Measurements from ENCODE around the gene RNF141. TPM values are rescaled to one million over a fixed set of nuclear protein-coding genes. Genes with fewer than 3 reads are reported as not detected.

RNF141 gene
- total and polyA plus RNA-seq, 10 of the 15 experiments (the other 5 are each of a cell fraction or from before 2014, with no cell fraction given) = 7.6 to 36.8 (median 13.6) TPM

GRCh38 chr11:10534316-10534715 lies 6.7 kb downstream of the RNF141 start:
- H3K4me3 ChIP-seq = no peak overlapping the region
- H4K20me1 ChIP-seq (ENCODE audit: control insufficient read depth, insufficient read depth) = no peaks in the 10 kb centered on the region
- no peaks in the 10 kb centered on the region for H3K4me1 ChIP-seq (ENCODE audit: control insufficient read depth, insufficient read depth, low read length)
- no peaks in the 10 kb centered on the region for H3K79me2 ChIP-seq (ENCODE audit: control insufficient read depth, insufficient read depth, low read length)
- H3K9me3 ChIP-seq (replicated peaks; ENCODE audit: control insufficient read depth, insufficient read depth, low read length) = no peaks in the 10 kb centered on the region; the same call in 2 of the 3 replicates
- whole genome bisulfite sequencing (ENCODE audit: insufficient coverage, insufficient replicate concordance, low lambda C conversion rate, missing lambda C conversion rate) = 63% methylated on average over 2 of the region's 2 CpGs
- intact Hi-C loops (cut with micrococcal nuclease; ENCODE audit: unreplicated experiment) (no loop called here), in situ Hi-C loops (cut with MboI) (no loop called here)
- DNase-seq (ENCODE audit: low read depth, low spot score) (no peak), ATAC-seq (no peak), FAIRE-seq (no peak)
- SMC1A ChIA-PET (ENCODE audit: uncharacterized antibody, unreplicated experiment) = interaction anchor here (0.9 to 2.8 kb wide), 4 partner anchors 8 to 202 kb away, joined by 3 to 9 read pairs (median 6); no protein-coding TSS in a partner anchor
- no peak overlapping the region for H3K9ac ChIP-seq (ENCODE audit: control insufficient read depth, insufficient read depth, low read length)
- no peak overlapping the region for H3K27ac ChIP-seq (ENCODE audit: control insufficient read depth, insufficient read depth)
- H3K4me2 ChIP-seq (ENCODE audit: control insufficient read depth, insufficient read depth) = no peak overlapping the region
- no TSS peak for BruUV-seq (replicated peaks)
- no peaks in the 10 kb centered on the region for H3K36me3 ChIP-seq (ENCODE audit: control insufficient read depth in 2 of 2, insufficient read depth in 2 of 2, low read length in 1 of 2)
- no peak for TF ChIP-seq STAT1 (conservative IDR thresholded peaks at IDR 0.05)
- no peak for TF ChIP-seq JUNB (IDR thresholded peaks at IDR 0.05)
- no peak for TF ChIP-seq SP1 (IDR thresholded peaks at IDR 0.05; ENCODE audit: low read depth, low read length)
- RAD21 ChIA-PET (ENCODE audit: unreplicated experiment) = interaction anchor here (1.2 kb wide), 1 partner anchor 120 kb away, joined by 4 read pairs; no protein-coding TSS in a partner anchor
- no peaks in the 10 kb centered on the region; a peak in 1 of 4 replicates for H3K27me3 ChIP-seq (replicated peaks in 1 of 2; ENCODE audit: control insufficient read depth in 2 of 2, insufficient read depth in 2 of 2, low read length in 1 of 2)
- H2AFZ ChIP-seq (ENCODE audit: control insufficient read depth, low read depth, low read length) = no peak overlapping the region
- CTCF ChIA-PET = interaction anchor here (0.7 to 3.4 kb wide), 8 partner anchors 8 to 128 kb away, joined by 3 to 10 read pairs (median 4); no protein-coding TSS in a partner anchor
- POLR2A ChIA-PET = interaction anchor here (0.7 to 1.2 kb wide), 4 partner anchors 8 to 27 kb away, joined by 3 to 4 read pairs (median 3); no protein-coding TSS in a partner anchor

DNA sequence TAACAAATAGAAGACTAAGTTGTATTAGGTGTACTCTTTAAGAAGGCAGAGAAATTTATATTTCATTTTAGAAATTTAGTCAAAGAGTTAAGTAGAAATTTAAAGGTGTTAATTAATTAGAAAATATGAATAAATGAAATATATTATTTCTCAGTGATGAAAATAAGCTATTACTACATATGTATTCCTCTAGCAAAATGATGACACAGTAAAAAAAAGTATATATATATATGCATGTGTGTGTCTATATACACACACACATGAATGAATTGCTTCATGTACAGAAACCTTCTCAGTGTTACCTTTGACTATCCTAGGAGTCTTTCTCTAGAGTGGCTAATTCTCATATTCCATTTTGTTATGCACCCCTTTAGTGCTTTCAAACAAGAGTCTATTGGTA lies 7.7 kb downstream of the RNF141 start:
- DNase-seq (ENCODE audit: low read depth, low spot score) (no peak), FAIRE-seq (no peak), ATAC-seq (no peak)
- no peaks in the 10 kb centered on the region; the same call in 2 of the 3 replicates for H3K9me3 ChIP-seq (replicated peaks; ENCODE audit: control insufficient read depth, insufficient read depth, low read length)
- H3K27ac ChIP-seq (ENCODE audit: control insufficient read depth, insufficient read depth) = no peak overlapping the region
- no peaks in the 10 kb centered on the region for H3K4me1 ChIP-seq (ENCODE audit: control insufficient read depth, insufficient read depth, low read length)
- H4K20me1 ChIP-seq (ENCODE audit: control insufficient read depth, insufficient read depth) = no peaks in the 10 kb centered on the region
- no peaks in the 10 kb centered on the region; a peak in 1 of 4 replicates for H3K27me3 ChIP-seq (replicated peaks in 1 of 2; ENCODE audit: control insufficient read depth in 2 of 2, insufficient read depth in 2 of 2, low read length in 1 of 2)
- no TSS peak for BruUV-seq (replicated peaks)
- ChIA-PET RAD21 (ENCODE audit: unreplicated experiment) (interaction anchor here (0.7 kb wide), 1 partner anchor 123 kb away, joined by 3 read pairs; no protein-coding TSS in a partner anchor), POLR2A (interaction anchor here (0.9 kb wide), 1 partner anchor 12 kb away, joined by 3 read pairs; no protein-coding TSS in a partner anchor), SMC1A (ENCODE audit: uncharacterized antibody, unreplicated experiment) (interaction anchor here (1.3 to 2.8 kb wide), 5 partner anchors 9 to 203 kb away, joined by 3 to 9 read pairs (median 5); no protein-coding TSS in a partner anchor), CTCF (interaction anchor here (1.1 to 3.4 kb wide), 6 partner anchors 9 to 120 kb away, joined by 3 to 10 read pairs (median 6); no protein-coding TSS in a partner anchor)
- H3K79me2 ChIP-seq (ENCODE audit: control insufficient read depth, insufficient read depth, low read length) = no peaks in the 10 kb centered on the region
- intact Hi-C loops (cut with micrococcal nuclease; ENCODE audit: unreplicated experiment) (no loop called here), in situ Hi-C loops (cut with MboI) (no loop called here)
- no peak overlapping the region for H3K4me3 ChIP-seq
- no peaks in the 10 kb centered on the region; a peak in 1 of 4 replicates for H3K36me3 ChIP-seq (ENCODE audit: control insufficient read depth in 2 of 2, insufficient read depth in 2 of 2, low read length in 1 of 2)
- H3K9ac ChIP-seq (ENCODE audit: control insufficient read depth, insufficient read depth, low read length) = no peak overlapping the region
- H3K4me2 ChIP-seq (ENCODE audit: control insufficient read depth, insufficient read depth) = no peak overlapping the region
- no peak overlapping the region for H2AFZ ChIP-seq (ENCODE audit: control insufficient read depth, low read depth, low read length)
- TF ChIP-seq KDM1A (IDR thresholded peaks at IDR 0.05; ENCODE audit: borderline replicate concordance) (no peak), BHLHE40 (IDR thresholded peaks at IDR 0.05; ENCODE audit: borderline replicate concordance in 1 of 2, low read depth in 2 of 2, low read length in 1 of 2) (no peak), TBL1XR1 (IDR thresholded peaks at IDR 0.05; ENCODE audit: low read depth, low read length) (no peak), FOXK2 (IDR thresholded peaks at IDR 0.05) (no peak), MAX (IDR thresholded peaks at IDR 0.05; ENCODE audit: low read depth, low read length) (no peak), MEF2B (IDR thresholded peaks at IDR 0.05; ENCODE audit: partially characterized antibody, poor library complexity, severe bottlenecking) (no peak), STAT3 (IDR thresholded peaks at IDR 0.05; ENCODE audit: low read depth, low read length) (no peak), SIN3A (IDR thresholded peaks at IDR 0.05; ENCODE audit: low read depth, low read length) (no peak), SP1 (IDR thresholded peaks at IDR 0.05; ENCODE audit: low read depth, low read length) (no peak), WRNIP1 (IDR thresholded peaks at IDR 0.05; ENCODE audit: borderline replicate concordance, low read depth, low read length) (no peak), RAD21 (IDR thresholded peaks at IDR 0.05; ENCODE audit: insufficient read depth, low read depth, low read length) (no peak)
- TF ChIP-seq, protein P1, sequence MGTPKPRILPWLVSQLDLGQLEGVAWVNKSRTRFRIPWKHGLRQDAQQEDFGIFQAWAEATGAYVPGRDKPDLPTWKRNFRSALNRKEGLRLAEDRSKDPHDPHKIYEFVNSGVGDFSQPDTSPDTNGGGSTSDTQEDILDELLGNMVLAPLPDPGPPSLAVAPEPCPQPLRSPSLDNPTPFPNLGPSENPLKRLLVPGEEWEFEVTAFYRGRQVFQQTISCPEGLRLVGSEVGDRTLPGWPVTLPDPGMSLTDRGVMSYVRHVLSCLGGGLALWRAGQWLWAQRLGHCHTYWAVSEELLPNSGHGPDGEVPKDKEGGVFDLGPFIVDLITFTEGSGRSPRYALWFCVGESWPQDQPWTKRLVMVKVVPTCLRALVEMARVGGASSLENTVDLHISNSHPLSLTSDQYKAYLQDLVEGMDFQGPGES (IDR thresholded peaks at IDR 0.05) = no peak
- TF ChIP-seq, protein P2, sequence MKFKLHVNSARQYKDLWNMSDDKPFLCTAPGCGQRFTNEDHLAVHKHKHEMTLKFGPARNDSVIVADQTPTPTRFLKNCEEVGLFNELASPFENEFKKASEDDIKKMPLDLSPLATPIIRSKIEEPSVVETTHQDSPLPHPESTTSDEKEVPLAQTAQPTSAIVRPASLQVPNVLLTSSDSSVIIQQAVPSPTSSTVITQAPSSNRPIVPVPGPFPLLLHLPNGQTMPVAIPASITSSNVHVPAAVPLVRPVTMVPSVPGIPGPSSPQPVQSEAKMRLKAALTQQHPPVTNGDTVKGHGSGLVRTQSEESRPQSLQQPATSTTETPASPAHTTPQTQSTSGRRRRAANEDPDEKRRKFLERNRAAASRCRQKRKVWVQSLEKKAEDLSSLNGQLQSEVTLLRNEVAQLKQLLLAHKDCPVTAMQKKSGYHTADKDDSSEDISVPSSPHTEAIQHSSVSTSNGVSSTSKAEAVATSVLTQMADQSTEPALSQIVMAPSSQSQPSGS (IDR thresholded peaks at IDR 0.05; ENCODE audit: low read length) = no peak

Data from GM12878 (cell line).